Panc1 (cell line): ENCODE data around the gene PCDHGA5.
"Not testable (repeated sequence)": the region's sequence is repeated elsewhere in the genome, so short reads cannot be mapped to it uniquely, and the experiment has no call there.

ENCODE experiments used
- POLR2AphosphoS5 ChIP-seq: IDR thresholded peaks from 2 replicates; pipeline ENCODE4 v1.6.1; 2012; ENCODE audit warnings: mild to moderate bottlenecking, low read depth, low read length, moderate library complexity
- TF ChIP-seq, protein P1 (sequence below): fragments of 450-650 bp; IDR thresholded peaks from 2 replicates; pipeline ENCODE4 v1.5.1; 2017; ENCODE audit warnings: mild to moderate bottlenecking
- TF ChIP-seq, protein P2 (sequence below), 2 experiments: IDR thresholded peaks; 2 replicates each; pipeline ENCODE4 v1.6.1; 2011 to 2012; ENCODE audit warnings: low read depth in 2 of 2, control low read depth in 1 of 2, low read length in 1 of 2, mild to moderate bottlenecking in 1 of 2, moderate library complexity in 1 of 2; ENCODE audit not compliant: insufficient read depth in 1 of 2

DNA sequence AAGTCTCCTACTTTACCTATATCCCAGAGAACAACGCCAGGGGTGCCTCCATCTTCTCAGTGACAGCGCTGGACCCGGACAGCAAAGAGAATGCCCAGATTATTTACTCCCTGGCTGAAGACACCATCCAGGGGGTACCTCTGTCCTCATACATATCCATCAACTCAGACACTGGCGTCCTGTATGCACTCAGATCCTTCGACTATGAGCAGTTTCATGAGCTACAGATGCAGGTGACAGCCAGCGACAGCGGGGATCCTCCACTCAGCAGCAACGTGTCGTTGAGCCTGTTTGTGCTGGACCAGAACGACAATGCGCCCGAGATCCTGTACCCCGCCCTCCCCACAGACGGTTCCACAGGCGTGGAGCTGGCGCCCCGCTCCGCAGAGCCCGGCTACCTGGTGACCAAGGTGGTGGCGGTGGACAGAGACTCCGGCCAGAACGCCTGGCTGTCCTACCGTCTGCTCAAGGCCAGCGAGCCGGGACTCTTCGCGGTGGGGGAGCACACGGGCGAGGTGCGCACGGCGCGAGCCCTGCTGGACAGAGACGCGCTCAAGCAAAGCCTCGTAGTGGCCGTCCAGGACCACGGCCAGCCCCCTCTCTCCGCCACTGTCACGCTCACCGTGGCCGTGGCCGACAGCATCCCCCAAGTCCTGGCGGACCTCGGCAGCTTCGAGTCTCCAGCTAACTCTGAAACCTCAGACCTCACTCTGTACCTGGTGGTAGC, 50.7 kb downstream of the PCDHGA5 start:
- not testable (repeated sequence) for TF ChIP-seq POLR2AphosphoS5
- TF ChIP-seq, protein P1, sequence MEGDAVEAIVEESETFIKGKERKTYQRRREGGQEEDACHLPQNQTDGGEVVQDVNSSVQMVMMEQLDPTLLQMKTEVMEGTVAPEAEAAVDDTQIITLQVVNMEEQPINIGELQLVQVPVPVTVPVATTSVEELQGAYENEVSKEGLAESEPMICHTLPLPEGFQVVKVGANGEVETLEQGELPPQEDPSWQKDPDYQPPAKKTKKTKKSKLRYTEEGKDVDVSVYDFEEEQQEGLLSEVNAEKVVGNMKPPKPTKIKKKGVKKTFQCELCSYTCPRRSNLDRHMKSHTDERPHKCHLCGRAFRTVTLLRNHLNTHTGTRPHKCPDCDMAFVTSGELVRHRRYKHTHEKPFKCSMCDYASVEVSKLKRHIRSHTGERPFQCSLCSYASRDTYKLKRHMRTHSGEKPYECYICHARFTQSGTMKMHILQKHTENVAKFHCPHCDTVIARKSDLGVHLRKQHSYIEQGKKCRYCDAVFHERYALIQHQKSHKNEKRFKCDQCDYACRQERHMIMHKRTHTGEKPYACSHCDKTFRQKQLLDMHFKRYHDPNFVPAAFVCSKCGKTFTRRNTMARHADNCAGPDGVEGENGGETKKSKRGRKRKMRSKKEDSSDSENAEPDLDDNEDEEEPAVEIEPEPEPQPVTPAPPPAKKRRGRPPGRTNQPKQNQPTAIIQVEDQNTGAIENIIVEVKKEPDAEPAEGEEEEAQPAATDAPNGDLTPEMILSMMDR, result not testable (repeated sequence)
- TF ChIP-seq, protein P2, sequence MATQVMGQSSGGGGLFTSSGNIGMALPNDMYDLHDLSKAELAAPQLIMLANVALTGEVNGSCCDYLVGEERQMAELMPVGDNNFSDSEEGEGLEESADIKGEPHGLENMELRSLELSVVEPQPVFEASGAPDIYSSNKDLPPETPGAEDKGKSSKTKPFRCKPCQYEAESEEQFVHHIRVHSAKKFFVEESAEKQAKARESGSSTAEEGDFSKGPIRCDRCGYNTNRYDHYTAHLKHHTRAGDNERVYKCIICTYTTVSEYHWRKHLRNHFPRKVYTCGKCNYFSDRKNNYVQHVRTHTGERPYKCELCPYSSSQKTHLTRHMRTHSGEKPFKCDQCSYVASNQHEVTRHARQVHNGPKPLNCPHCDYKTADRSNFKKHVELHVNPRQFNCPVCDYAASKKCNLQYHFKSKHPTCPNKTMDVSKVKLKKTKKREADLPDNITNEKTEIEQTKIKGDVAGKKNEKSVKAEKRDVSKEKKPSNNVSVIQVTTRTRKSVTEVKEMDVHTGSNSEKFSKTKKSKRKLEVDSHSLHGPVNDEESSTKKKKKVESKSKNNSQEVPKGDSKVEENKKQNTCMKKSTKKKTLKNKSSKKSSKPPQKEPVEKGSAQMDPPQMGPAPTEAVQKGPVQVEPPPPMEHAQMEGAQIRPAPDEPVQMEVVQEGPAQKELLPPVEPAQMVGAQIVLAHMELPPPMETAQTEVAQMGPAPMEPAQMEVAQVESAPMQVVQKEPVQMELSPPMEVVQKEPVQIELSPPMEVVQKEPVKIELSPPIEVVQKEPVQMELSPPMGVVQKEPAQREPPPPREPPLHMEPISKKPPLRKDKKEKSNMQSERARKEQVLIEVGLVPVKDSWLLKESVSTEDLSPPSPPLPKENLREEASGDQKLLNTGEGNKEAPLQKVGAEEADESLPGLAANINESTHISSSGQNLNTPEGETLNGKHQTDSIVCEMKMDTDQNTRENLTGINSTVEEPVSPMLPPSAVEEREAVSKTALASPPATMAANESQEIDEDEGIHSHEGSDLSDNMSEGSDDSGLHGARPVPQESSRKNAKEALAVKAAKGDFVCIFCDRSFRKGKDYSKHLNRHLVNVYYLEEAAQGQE (IDR thresholded peaks at IDR 0.05; ENCODE audit: insufficient read depth in 1 of 2, low read depth in 2 of 2, low read length in 1 of 2), result not testable (repeated sequence)
